Measurements from ENCODE around the gene VPS37C.

Gene VPS37C

DNA sequence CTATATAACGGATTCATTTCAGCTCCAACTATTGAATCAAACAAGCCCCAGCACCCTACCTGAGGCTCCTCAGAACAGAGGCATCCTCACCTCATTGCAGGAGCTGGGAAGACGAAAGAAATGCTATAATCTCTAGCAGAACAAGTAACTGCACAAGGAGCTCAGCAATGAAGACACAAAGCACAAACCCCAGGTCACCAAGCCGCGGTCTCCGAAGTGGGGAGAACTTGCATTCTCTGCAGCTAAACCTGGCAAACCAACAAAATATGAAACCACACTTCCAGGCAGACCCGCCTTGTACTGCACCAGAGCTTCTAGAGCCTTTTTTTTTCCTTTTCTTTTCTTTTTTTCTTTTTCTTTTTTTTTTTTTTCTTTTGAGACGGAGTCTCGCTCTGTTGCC is 80.7 kb downstream of the VPS37C start:
- H3K4me3 ChIP-seq (ENCODE audit: low read depth, low read length), result no peak overlapping the region
- TF ChIP-seq, protein P1, sequence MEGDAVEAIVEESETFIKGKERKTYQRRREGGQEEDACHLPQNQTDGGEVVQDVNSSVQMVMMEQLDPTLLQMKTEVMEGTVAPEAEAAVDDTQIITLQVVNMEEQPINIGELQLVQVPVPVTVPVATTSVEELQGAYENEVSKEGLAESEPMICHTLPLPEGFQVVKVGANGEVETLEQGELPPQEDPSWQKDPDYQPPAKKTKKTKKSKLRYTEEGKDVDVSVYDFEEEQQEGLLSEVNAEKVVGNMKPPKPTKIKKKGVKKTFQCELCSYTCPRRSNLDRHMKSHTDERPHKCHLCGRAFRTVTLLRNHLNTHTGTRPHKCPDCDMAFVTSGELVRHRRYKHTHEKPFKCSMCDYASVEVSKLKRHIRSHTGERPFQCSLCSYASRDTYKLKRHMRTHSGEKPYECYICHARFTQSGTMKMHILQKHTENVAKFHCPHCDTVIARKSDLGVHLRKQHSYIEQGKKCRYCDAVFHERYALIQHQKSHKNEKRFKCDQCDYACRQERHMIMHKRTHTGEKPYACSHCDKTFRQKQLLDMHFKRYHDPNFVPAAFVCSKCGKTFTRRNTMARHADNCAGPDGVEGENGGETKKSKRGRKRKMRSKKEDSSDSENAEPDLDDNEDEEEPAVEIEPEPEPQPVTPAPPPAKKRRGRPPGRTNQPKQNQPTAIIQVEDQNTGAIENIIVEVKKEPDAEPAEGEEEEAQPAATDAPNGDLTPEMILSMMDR (conservative IDR thresholded peaks at IDR 0.05; ENCODE audit: low read depth, low read length), result no peak
- no peak for DNase-seq (ENCODE audit: low read depth)
